Hepatocyte (in vitro differentiated cells): Measurements from ENCODE around the gene RTN4RL2. TPM values are rescaled to one million over a fixed set of nuclear protein-coding genes. Genes with fewer than 3 reads are reported as not detected.

Experiments used
- DNase-seq: peaks from one replicate; pipeline ENCODE4 v3.0.0-alpha.2; 2016; ENCODE audit warnings: low spot score
- H2AFZ ChIP-seq: fragments of 200-600 bp; sonication (generic); 2 replicates; pipeline ENCODE4 v1.6.0; 2016; ENCODE audit warnings: antibody characterized with exemption, mild to moderate bottlenecking
- H3K27ac ChIP-seq: fragments of 200-600 bp; sonication (generic); 2 replicates; pipeline ENCODE4 v1.5.1; 2016; ENCODE audit warnings: mild to moderate bottlenecking
- H3K27me3 ChIP-seq: fragments of 200-600 bp; sonication (generic); 2 replicates; pipeline ENCODE4 v1.6.1; 2016
- H3K36me3 ChIP-seq: fragments of 200-600 bp; sonication (generic); replicated peaks from 2 replicates; pipeline ENCODE4 v1.5.1; 2016; ENCODE audit warnings: low read depth; ENCODE audit not compliant: insufficient read depth
- H3K4me1 ChIP-seq: fragments of 200-600 bp; sonication (generic); 2 replicates; pipeline ENCODE4 v1.5.1; 2016; ENCODE audit warnings: mild to moderate bottlenecking, moderate library complexity; ENCODE audit not compliant: insufficient read depth
- H3K4me2 ChIP-seq: fragments of 200-600 bp; sonication (generic); 2 replicates; pipeline ENCODE4 v1.6.0; 2016
- H3K4me3 ChIP-seq: fragments of 200-600 bp; sonication (generic); 2 replicates; pipeline ENCODE4 v1.5.1; 2016; ENCODE audit warnings: mild to moderate bottlenecking
- H3K79me2 ChIP-seq: fragments of 200-600 bp; sonication (generic); 2 replicates; pipeline ENCODE4 v1.6.0; 2017; ENCODE audit warnings: mild to moderate bottlenecking
- H3K9me2 ChIP-seq: fragments of 200-600 bp; sonication (generic); replicated peaks from 2 replicates; pipeline ENCODE4 v1.6.0; 2017; ENCODE audit warnings: mild to moderate bottlenecking; ENCODE audit not compliant: insufficient read depth
- H3K9me3 ChIP-seq: fragments of 200-600 bp; sonication (generic); 2 replicates; pipeline ENCODE4 v1.5.1; 2016; ENCODE audit warnings: low read depth, mild to moderate bottlenecking
- H4K20me1 ChIP-seq: fragments of 200-600 bp; sonication (generic); 2 replicates; pipeline ENCODE4 v1.6.0; 2016; ENCODE audit warnings: mild to moderate bottlenecking; ENCODE audit not compliant: insufficient read depth, poor library complexity, severe bottlenecking
- EZH2 ChIP-seq: fragments of 200-600 bp; sonication (generic); IDR thresholded peaks from 2 replicates; pipeline ENCODE4 v1.6.1; 2016; ENCODE audit warnings: antibody characterized with exemption, mild to moderate bottlenecking, borderline replicate concordance
- EZH2phosphoT487 ChIP-seq: fragments of 200-600 bp; sonication (generic); IDR thresholded peaks from one replicate; pipeline ENCODE4 v1.6.1; 2018; ENCODE audit warnings: antibody characterized with exemption, mild to moderate bottlenecking, low read depth, moderate library complexity; ENCODE audit not compliant: unreplicated experiment, severe bottlenecking
- WGBS: methylation state at CpG from one replicate; pipeline ENCODE4 v1.1.6; 2016; ENCODE audit warnings: low lambda C conversion rate; ENCODE audit errors: missing lambda C conversion rate; 5-methylcytosine and 5-hydroxymethylcytosine counted together
- polyA plus RNA-seq: library from polyadenylated mRNA; unstranded; fragments of >200 nt; fragmentation: Nextera tagmentation; extraction: Ambion mirVana; gene quantifications from 2 replicates; pipeline ENCODE4 v1.2.1, GENCODE V29; 2016
- total RNA-seq: library from RNA; depleted of rRNA; stranded (reverse); fragments of >200 nt; gene quantifications from 2 replicates; pipeline ENCODE4 v1.2.3, GENCODE V29; 2014
- TF ChIP-seq, protein P1 (sequence below): fragments of 200-600 bp; sonication (generic); IDR thresholded peaks from 2 replicates; pipeline ENCODE4 v1.5.1; 2016; ENCODE audit warnings: antibody characterized with exemption, mild to moderate bottlenecking; ENCODE audit not compliant: poor library complexity

Gene RTN4RL2
- total and polyA plus RNA-seq, 2 experiments from 2014 or later = 2.4 to 10.6 TPM

DNA sequence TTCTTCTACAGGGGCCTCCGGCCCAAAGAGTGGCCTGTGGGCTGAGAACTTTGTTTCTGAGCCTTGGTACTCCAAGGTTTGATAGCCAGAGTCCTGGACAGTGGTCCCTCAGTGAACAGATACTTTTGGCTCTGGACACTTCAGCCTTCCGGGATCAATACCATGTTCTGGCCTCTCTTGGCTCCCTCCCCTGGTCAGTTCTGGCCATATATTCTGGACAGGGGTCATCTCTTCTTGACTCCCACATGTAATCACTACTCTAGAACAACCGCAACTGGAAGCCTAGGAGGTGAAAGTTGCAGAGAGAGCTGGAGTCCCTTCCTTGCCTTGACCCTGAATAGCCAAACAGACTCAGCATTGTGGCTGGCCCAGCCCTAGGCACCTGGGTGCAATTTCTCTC is 2.3 kb downstream of the RTN4RL2 start:
- WGBS = 81% methylated on average over 3 of the region's 3 CpGs
- H3K4me2 ChIP-seq = no peak overlapping the region

DNA sequence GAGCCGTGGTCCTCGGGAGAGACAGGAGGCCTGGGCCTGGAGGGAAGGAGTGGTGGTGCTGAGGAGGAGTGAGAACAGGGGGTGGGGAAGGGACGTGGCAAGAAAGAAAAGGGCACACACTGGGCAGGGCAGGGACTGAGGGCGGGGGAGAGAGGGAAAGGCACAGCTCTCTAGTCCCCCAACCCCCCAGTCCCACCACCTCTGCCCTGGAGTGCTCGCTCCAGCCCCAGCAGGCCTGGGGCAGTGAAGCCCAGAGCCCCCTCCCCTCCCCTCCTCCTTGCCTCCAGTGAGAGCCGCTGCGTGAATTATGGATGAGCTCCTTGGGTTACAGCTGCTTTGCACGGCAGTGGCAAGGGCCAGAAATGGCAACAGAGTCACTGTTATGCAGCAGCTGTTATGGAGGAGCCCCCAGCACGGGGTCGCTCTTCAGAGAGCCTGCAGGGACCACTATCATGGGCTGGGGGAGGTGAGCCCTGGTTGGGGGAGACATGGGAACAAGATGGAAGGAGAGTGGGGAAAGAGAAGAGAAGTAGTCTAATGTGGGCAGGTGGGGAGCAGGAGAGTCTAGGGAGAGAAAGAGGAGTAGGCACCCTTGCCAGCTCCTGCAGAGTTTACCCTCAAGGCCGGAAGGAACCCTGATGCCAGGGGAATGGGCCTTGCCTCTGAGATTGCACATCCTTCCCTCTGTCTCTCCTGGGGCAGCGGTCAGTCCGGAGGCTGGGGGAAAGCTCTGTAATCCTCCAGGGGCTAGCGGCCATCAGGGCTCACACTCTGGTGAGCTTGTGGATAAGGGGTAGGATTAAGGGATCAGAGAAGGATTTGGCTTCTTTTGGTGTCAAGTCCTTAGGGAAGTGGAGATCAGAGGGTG is 3.6 kb downstream of the RTN4RL2 start:
- Histone ChIP-seq H3K9me2 (no peaks in the 10 kb centered on the region), H3K9me3 (no peaks in the 10 kb centered on the region), H3K4me3 (no peak overlapping the region), H3K36me3 (no peaks in the 10 kb centered on the region), H3K79me2 (no peaks in the 10 kb centered on the region), H3K27me3 (peaks cover 72% of the 10 kb centered on the region), H2AFZ (no peak overlapping the region), H3K4me2 (no peak overlapping the region), H3K4me1 (peaks cover 14% of the 10 kb centered on the region), H4K20me1 (no peaks in the 10 kb centered on the region), H3K27ac (no peak overlapping the region)
- WGBS = 34% methylated on average over 12 of the region's 14 CpGs
- DNase-seq = no peak
- TF ChIP-seq, protein P1, sequence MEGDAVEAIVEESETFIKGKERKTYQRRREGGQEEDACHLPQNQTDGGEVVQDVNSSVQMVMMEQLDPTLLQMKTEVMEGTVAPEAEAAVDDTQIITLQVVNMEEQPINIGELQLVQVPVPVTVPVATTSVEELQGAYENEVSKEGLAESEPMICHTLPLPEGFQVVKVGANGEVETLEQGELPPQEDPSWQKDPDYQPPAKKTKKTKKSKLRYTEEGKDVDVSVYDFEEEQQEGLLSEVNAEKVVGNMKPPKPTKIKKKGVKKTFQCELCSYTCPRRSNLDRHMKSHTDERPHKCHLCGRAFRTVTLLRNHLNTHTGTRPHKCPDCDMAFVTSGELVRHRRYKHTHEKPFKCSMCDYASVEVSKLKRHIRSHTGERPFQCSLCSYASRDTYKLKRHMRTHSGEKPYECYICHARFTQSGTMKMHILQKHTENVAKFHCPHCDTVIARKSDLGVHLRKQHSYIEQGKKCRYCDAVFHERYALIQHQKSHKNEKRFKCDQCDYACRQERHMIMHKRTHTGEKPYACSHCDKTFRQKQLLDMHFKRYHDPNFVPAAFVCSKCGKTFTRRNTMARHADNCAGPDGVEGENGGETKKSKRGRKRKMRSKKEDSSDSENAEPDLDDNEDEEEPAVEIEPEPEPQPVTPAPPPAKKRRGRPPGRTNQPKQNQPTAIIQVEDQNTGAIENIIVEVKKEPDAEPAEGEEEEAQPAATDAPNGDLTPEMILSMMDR = no peak
- no peak for TF ChIP-seq EZH2phosphoT487
- no peak for TF ChIP-seq EZH2

More for the DNA sequence above, 2.3 kb downstream of the RTN4RL2 start:
- Histone ChIP-seq H4K20me1 (no peaks in the 10 kb centered on the region), H2AFZ (no peak overlapping the region), H3K79me2 (no peaks in the 10 kb centered on the region), H3K4me1 (peaks cover 23% of the 10 kb centered on the region), H3K9me2 (no peaks in the 10 kb centered on the region), H3K4me3 (no peak overlapping the region), H3K27me3 (peaks cover 78% of the 10 kb centered on the region), H3K9me3 (no peaks in the 10 kb centered on the region), H3K36me3 (no peaks in the 10 kb centered on the region), H3K27ac (no peak overlapping the region)
- TF ChIP-seq EZH2 = no peak
- TF ChIP-seq, protein P1 = no peak
- no peak for TF ChIP-seq EZH2phosphoT487
- no peak for DNase-seq

DNA sequence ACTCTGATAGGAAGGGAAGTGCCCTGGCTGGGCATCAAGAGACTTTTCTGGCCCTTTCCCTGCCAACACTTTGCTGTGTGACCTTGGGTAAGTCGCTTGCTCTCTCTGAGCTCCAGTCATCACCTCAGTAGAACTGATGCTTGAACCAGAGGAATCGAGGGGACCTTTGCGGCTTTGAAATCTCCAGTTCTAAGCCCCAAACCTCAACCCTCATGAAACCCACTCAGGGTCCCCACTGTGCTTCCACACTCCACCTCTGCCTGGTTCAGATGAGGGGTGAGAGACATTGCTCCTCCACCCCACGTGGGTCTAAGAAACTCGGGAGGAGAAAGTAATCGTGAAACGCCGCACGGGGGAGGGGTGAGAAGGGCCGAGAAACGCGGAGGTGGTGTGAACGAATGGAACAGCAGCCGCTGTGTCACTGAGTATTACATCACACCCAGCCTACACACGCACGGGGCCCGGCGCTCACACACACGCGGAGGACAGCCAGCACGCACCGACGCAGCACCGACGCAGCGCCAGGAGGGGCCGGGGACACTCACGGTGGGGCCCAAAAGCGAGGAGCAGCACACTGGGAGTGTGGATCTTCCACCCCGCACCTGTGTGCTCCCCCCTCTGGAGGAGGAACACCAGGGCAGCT is 4.3 kb downstream of the RTN4RL2 start:
- Histone ChIP-seq H3K4me2 (no peak overlapping the region), H3K36me3 (no peaks in the 10 kb centered on the region), H3K9me3 (no peaks in the 10 kb centered on the region), H3K79me2 (no peaks in the 10 kb centered on the region), H3K27me3 (peaks cover 72% of the 10 kb centered on the region), H2AFZ (no peak overlapping the region), H3K27ac (no peak overlapping the region), H3K4me1 (peaks cover 6% of the 10 kb centered on the region), H3K9me2 (no peaks in the 10 kb centered on the region), H3K4me3 (no peak overlapping the region), H4K20me1 (no peaks in the 10 kb centered on the region)
- no peak for TF ChIP-seq EZH2phosphoT487
- no peak for TF ChIP-seq EZH2
- TF ChIP-seq, protein P1 = no peak
- DNase-seq = no peak
- 71% methylated on average over 30 of the region's 30 CpGs for WGBS
